Renal pelvis (tissue), 4 donors: ENCODE measurements around the gene CCDC33. TPM values are rescaled to one million over a fixed set of nuclear protein-coding genes. Genes with fewer than 3 reads are reported as not detected.

Experiments
- DNase-seq: peaks from one replicate; pipeline ENCODE4 v3.0.0-alpha.2; 2013
- polyA plus RNA-seq, 3 donors: library from polyadenylated mRNA; unstranded; fragments of 120-200 nt; gene quantifications; one replicate each; pipeline ENCODE4 v1.2.1, GENCODE V29; 2013; ENCODE audit not compliant: insufficient read length in 3 of 3

The CCDC33 gene
- polyA plus RNA-seq, 3 donors, result 4.7 to 9.1 (median 8.7) TPM

- DNase-seq, result no peak
Observed at GRCh38 chr15:74257623-74258022, 21.5 kb downstream of the CCDC33 start.

- no peak for DNase-seq
Observed at GRCh38 chr15:74258456-74259291, 22.5 kb downstream of the CCDC33 start.

- DNase-seq, result no peak
Observed at GRCh38 chr15:74259292-74259648, 23.1 kb downstream of the CCDC33 start.

- DNase-seq, result no peak
Observed at GRCh38 chr15:74259821-74260607, 23.9 kb downstream of the CCDC33 start.

- no peak for DNase-seq
Observed at GRCh38 chr15:74261041-74261440, 24.9 kb downstream of the CCDC33 start.

GRCh38 chr15:74261685-74262084 lies 25.6 kb downstream of the CCDC33 start:
- no peak for DNase-seq

- DNase-seq, result no peak
Observed at GRCh38 chr15:74262151-74262550, 26.0 kb downstream of the CCDC33 start.

GRCh38 chr15:74262625-74263024 lies 26.5 kb downstream of the CCDC33 start:
- no peak for DNase-seq

- DNase-seq, result no peak
Observed at GRCh38 chr15:74263466-74263865, 27.3 kb downstream of the CCDC33 start.

GRCh38 chr15:74264081-74264501 lies 28.0 kb downstream of the CCDC33 start:
- DNase-seq, result no peak

- DNase-seq, result peak; percentile 67
Observed at GRCh38 chr15:74265046-74265639, 29.0 kb downstream of the CCDC33 start.

GRCh38 chr15:74268020-74268419 lies 31.9 kb downstream of the CCDC33 start:
- DNase-seq, result no peak

GRCh38 chr15:74269362-74270035 lies 33.4 kb downstream of the CCDC33 start:
- no peak for DNase-seq

GRCh38 chr15:74270155-74270554 lies 34.0 kb downstream of the CCDC33 start:
- DNase-seq, result no peak

- DNase-seq, result no peak
Observed at GRCh38 chr15:74270854-74271520, 34.9 kb downstream of the CCDC33 start.

- DNase-seq, result no peak
Observed at GRCh38 chr15:74272812-74273211, 36.7 kb downstream of the CCDC33 start.

GRCh38 chr15:74274470-74275038 lies 38.4 kb downstream of the CCDC33 start:
- no peak for DNase-seq

GRCh38 chr15:74275957-74276356 lies 39.8 kb downstream of the CCDC33 start:
- DNase-seq, result no peak

- no peak for DNase-seq
Observed at GRCh38 chr15:74276560-74276959, 40.4 kb downstream of the CCDC33 start.

- DNase-seq, result no peak
Observed at GRCh38 chr15:74277242-74277810, 41.2 kb downstream of the CCDC33 start.

- no peak for DNase-seq
Observed at GRCh38 chr15:74278207-74278606, 42.1 kb downstream of the CCDC33 start.
